ENCODE data around the gene PRTG.

The PRTG gene

GRCh38 chr15:55712363-55712762 lies 30.6 kb downstream of the PRTG start:
- DNase-seq (ENCODE audit: low read depth) = no peak

GRCh38 chr15:55710286-55710685 lies 32.7 kb downstream of the PRTG start:
- TF ChIP-seq CTCF (IDR thresholded peaks at IDR 0.05; ENCODE audit: low read depth, low read length, missing control alignments) = no peak
- no peak for DNase-seq (ENCODE audit: low read depth)
- no peak overlapping the region for H3K4me3 ChIP-seq (ENCODE audit: low read depth, low read length)

More at GRCh38 chr15:55712363-55712762, 30.6 kb downstream of the PRTG start:
- H3K4me3 ChIP-seq (ENCODE audit: low read depth, low read length) = no peak overlapping the region
- TF ChIP-seq CTCF (IDR thresholded peaks at IDR 0.05; ENCODE audit: low read depth, low read length, missing control alignments) = no peak

DNA sequence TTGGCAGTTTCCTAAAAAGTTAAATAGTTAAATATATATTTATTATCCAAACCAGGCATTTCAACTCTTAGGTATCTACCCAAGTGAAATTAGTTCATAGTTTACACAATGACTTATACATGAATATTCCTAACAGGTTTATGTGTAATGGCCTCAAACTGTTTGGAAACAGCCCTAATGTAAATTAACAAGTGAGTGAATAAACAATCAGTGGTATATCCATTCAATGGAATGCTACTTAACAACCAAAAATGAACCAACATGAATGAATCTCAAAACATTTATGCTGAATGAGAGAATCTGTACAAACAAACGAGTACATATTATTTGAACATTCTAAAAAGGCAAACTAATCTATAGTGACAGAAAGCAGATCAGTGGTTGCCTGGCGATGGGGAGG lies 33.5 kb downstream of the PRTG start:
- no peak for DNase-seq (ENCODE audit: low read depth)

GRCh38 chr15:55708720-55709119 lies 34.2 kb downstream of the PRTG start:
- DNase-seq (ENCODE audit: low read depth) = no peak
- no peak for TF ChIP-seq CTCF (IDR thresholded peaks at IDR 0.05; ENCODE audit: low read depth, low read length, missing control alignments)
- no peak overlapping the region for H3K4me3 ChIP-seq (ENCODE audit: low read depth, low read length)

More for the DNA sequence above, 33.5 kb downstream of the PRTG start:
- no peak overlapping the region for H3K4me3 ChIP-seq (ENCODE audit: low read depth, low read length)
- TF ChIP-seq CTCF (IDR thresholded peaks at IDR 0.05; ENCODE audit: low read depth, low read length, missing control alignments) = no peak

DNA sequence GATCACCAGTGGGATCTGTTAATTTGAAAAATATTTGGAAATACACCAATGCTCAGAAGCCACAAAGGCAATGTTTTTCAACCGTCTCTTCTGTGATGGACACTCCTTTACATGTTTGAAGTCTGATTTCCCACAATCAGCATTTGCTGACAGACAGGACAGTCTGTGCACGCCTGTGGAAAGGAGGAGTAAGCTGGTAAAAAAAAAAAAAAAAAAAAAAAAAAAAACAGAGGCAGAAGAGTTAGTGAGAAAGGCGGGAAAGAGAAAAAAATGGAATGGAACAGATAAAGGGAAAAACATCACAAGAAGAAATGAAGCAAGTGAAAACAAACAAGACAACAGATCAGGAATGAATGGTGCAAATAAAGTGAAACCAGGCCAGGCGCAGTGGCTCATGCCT lies 35.0 kb downstream of the PRTG start:
- no peak for TF ChIP-seq CTCF (IDR thresholded peaks at IDR 0.05; ENCODE audit: low read depth, low read length, missing control alignments)
- H3K4me3 ChIP-seq (ENCODE audit: low read depth, low read length) = no peak overlapping the region
- no peak for DNase-seq (ENCODE audit: low read depth)

- TF ChIP-seq CTCF (IDR thresholded peaks at IDR 0.05; ENCODE audit: low read depth, low read length, missing control alignments) = no peak
- no peak overlapping the region for H3K4me3 ChIP-seq (ENCODE audit: low read depth, low read length)
- no peak for DNase-seq (ENCODE audit: low read depth)
These were observed 35.4 kb downstream of the PRTG start for GRCh38 chr15:55707518-55707917.

- TF ChIP-seq CTCF (IDR thresholded peaks at IDR 0.05; ENCODE audit: low read depth, low read length, missing control alignments) = no peak
- DNase-seq (ENCODE audit: low read depth) = no peak
- H3K4me3 ChIP-seq (ENCODE audit: low read depth, low read length) = no peak overlapping the region
These were observed 39.1 kb downstream of the PRTG start for GRCh38 chr15:55703873-55704301.
